ENCODE data around the gene BST1.

- TF ChIP-seq CTCF (IDR thresholded peaks at IDR 0.05): no peak
- no peak for TF ChIP-seq POLR2A (IDR thresholded peaks at IDR 0.05)
These were observed 74.2 kb downstream of the BST1 start for GRCh38 chr4:15776871-15777648.

Data from body of pancreas (tissue), 4 donors.